Measurements from ENCODE around the gene ANGEL1. TPM values are rescaled to one million over a fixed set of nuclear protein-coding genes. Genes with fewer than 3 reads are reported as not detected.

The ANGEL1 gene
- total and polyA plus RNA-seq, 11 donors: 9.3 to 16.3 (median 13.3) TPM

- ATAC-seq (no peak), DNase-seq (peak in 1 of 5 donors; percentile 22)
- H3K27ac ChIP-seq: peak overlapping the region in 3 of 12 donors; percentile 7 to 55 (median 49)
- peaks cover 8 to 77% (median 38%) of the 10 kb centered on the region in 12 donors for H3K4me1 ChIP-seq
- H3K36me3 ChIP-seq: peaks cover 0 to 68% (median 21%) of the 10 kb centered on the region in 9 donors
- H3K4me3 ChIP-seq: no peak overlapping the region
- intact Hi-C loops (cut with DNase I): no loop called here
- TF ChIP-seq POLR2A (IDR thresholded peaks at IDR 0.05): no peak
- TF ChIP-seq CTCF (IDR thresholded peaks at IDR 0.05): no peak
- no peaks in the 10 kb centered on the region for H3K27me3 ChIP-seq
- 93 to 96% (median 94%) methylated on average over 38 to 54 of the region's 54 CpGs for WGBS, 4 donors
- no peaks in the 10 kb centered on the region for H3K9me3 ChIP-seq
These were observed 36.8 kb downstream of the ANGEL1 start for GRCh38 chr14:76775695-76776427.

GRCh38 chr14:76774821-76775694 is 37.6 kb downstream of the ANGEL1 start:
- Histone ChIP-seq H3K27ac (peak overlapping the region in 3 of 12 donors; percentile 13 to 93 (median 82)), H3K36me3 (peaks cover 0 to 70% (median 21%) of the 10 kb centered on the region in 9 donors), H3K9me3 (no peaks in the 10 kb centered on the region), H3K4me1 (peaks cover 8 to 77% (median 35%) of the 10 kb centered on the region in 12 donors), H3K27me3 (no peaks in the 10 kb centered on the region), H3K4me3 (no peak overlapping the region)
- intact Hi-C loops (cut with DNase I): no loop called here
- DNase-seq (peak in 1 of 5 donors; percentile 24), ATAC-seq (no peak)
- TF ChIP-seq POLR2A (IDR thresholded peaks at IDR 0.05) (no peak), CTCF (IDR thresholded peaks at IDR 0.05) (no peak)
- WGBS, 4 donors: 88 to 90% (median 89%) methylated on average over 20 to 22 of the region's 22 CpGs

GRCh38 chr14:76773956-76774820 is 38.5 kb downstream of the ANGEL1 start:
- intact Hi-C loops (cut with DNase I): no loop called here
- H3K4me3 ChIP-seq: no peak overlapping the region
- TF ChIP-seq POLR2A (IDR thresholded peaks at IDR 0.05): no peak
- TF ChIP-seq CTCF (IDR thresholded peaks at IDR 0.05): no peak
- no peaks in the 10 kb centered on the region for H3K27me3 ChIP-seq
- peaks cover 8 to 78% (median 39%) of the 10 kb centered on the region in 12 donors for H3K4me1 ChIP-seq
- no peak for ATAC-seq
- DNase-seq: peak in 1 of 5 donors; percentile 28
- peaks cover 0 to 67% (median 18%) of the 10 kb centered on the region in 9 donors for H3K36me3 ChIP-seq
- H3K9me3 ChIP-seq: no peaks in the 10 kb centered on the region
- peak overlapping the region in 10 of 12 donors; percentile 76 to 96 (median 84) for H3K27ac ChIP-seq
- 91 to 94% (median 93%) methylated on average over 17 to 18 of the region's 18 CpGs for WGBS, 4 donors

Measured in heart left ventricle (tissue), 16 donors.